Tibial artery (tissue), 4 donors: ENCODE results near the gene LEAP2.

Experiments used
- DNase-seq, 2 donors: peaks; one replicate each; pipeline ENCODE4 v3.0.0-alpha.2; 2019
- H3K27ac ChIP-seq, 2 donors: fragments of 200-600 bp; sonication (generic) in 1 of 2; 1 replicate in 1 of 2; 2 replicates in 1 of 2; pipeline ENCODE4 v1.5.1; 2018 to 2019; ENCODE audit warnings: mild to moderate bottlenecking in 1 of 2
- H3K27me3 ChIP-seq, 2 donors: fragments of 200-600 bp; sonication (generic) in 1 of 2; one replicate each; pipeline versions ENCODE4 v1.5.1 to v1.6.0; 2016 to 2019
- H3K36me3 ChIP-seq, 3 donors: fragments of 200-600 bp; sonication (generic) in 2 of 3; one replicate each; pipeline ENCODE4 v1.5.1; 2016 to 2019; ENCODE audit warnings: mild to moderate bottlenecking in 2 of 3
- H3K4me1 ChIP-seq, 4 donors: fragments of 200-600 bp; sonication (generic) in 2 of 4; 1 replicate in 3 of 4; 2 replicates in 1 of 4; pipeline ENCODE4 v1.5.1; 2016 to 2019
- H3K4me3 ChIP-seq, 2 donors: fragments of 200-600 bp; sonication (generic) in 1 of 2; 1 replicate in 1 of 2; 2 replicates in 1 of 2; pipeline ENCODE4 v1.5.1; 2018 to 2019; ENCODE audit warnings: mild to moderate bottlenecking in 2 of 2
- H3K9me3 ChIP-seq, 3 donors: fragments of 200-600 bp; sonication (generic) in 1 of 3; one replicate each; pipeline ENCODE4 v1.5.1; 2016 to 2019
- intact Hi-C: fragments of 100-400 bp; cut with DNase I; formaldehyde crosslinking; loops from one replicate; pipeline ENCODE4 v1.15.0; 2023; ENCODE audit warnings: low total_unique reads
- TF ChIP-seq, protein P1 (sequence below), 2 experiments: fragments of 200-600 bp in 1 of 2; fragments of 450-650 bp in 1 of 2; IDR thresholded peaks; one replicate each; pipeline ENCODE4 v1.5.1; 2017 to 2019; ENCODE audit warnings: antibody characterized with exemption in 2 of 2, mild to moderate bottlenecking in 1 of 2, moderate library complexity in 1 of 2

The LEAP2 gene

DNA sequence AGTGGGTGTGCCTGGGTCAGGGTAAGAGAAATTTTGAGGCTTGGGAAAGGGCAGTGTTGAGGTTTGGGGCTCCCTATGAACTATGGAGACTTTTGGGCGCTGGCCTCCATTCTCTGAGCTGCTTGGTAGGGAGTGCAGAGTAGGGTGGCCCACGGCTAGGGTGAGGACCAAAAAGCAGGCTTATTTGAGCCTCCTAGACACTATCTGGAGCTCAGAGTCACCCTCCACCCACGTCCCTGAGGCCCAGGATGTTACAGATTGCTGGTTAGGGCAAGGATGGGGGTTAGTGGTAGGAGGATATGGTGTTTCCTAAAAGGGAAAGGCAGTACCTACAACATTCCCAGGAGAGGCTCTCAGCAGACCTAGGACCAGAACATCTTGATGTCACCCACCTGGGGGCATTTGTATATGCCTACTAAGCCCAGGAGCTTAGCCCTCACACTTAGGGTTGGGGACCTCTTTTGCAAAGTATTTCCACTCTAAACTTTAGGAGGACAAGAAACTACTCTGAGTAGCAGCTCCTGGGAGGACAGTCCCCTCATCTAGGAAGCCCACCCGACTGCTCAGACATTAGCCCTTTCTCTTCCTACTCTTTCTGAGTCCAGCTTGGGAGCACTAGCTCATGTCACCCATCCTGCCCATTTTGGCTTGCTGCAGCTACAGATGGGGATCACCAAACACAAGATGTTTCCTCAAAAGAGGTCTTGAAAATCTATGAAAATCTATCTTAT is 45.4 kb upstream of the LEAP2 start:
- H3K27me3 ChIP-seq: peaks cover 0 to 7% of the 10 kb centered on the region in 2 donors
- H3K36me3 ChIP-seq: peaks cover 0 to 9% (median 0%) of the 10 kb centered on the region in 3 donors
- intact Hi-C loops: no loop called here
- no peak overlapping the region for H3K4me3 ChIP-seq
- H3K4me1 ChIP-seq: peaks cover 0 to 25% (median 17%) of the 10 kb centered on the region in 4 donors
- H3K27ac ChIP-seq: no peak overlapping the region
- TF ChIP-seq, protein P1, sequence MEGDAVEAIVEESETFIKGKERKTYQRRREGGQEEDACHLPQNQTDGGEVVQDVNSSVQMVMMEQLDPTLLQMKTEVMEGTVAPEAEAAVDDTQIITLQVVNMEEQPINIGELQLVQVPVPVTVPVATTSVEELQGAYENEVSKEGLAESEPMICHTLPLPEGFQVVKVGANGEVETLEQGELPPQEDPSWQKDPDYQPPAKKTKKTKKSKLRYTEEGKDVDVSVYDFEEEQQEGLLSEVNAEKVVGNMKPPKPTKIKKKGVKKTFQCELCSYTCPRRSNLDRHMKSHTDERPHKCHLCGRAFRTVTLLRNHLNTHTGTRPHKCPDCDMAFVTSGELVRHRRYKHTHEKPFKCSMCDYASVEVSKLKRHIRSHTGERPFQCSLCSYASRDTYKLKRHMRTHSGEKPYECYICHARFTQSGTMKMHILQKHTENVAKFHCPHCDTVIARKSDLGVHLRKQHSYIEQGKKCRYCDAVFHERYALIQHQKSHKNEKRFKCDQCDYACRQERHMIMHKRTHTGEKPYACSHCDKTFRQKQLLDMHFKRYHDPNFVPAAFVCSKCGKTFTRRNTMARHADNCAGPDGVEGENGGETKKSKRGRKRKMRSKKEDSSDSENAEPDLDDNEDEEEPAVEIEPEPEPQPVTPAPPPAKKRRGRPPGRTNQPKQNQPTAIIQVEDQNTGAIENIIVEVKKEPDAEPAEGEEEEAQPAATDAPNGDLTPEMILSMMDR (IDR thresholded peaks at IDR 0.05): no peak
- no peaks in the 10 kb centered on the region for H3K9me3 ChIP-seq
- DNase-seq: no peak

DNA sequence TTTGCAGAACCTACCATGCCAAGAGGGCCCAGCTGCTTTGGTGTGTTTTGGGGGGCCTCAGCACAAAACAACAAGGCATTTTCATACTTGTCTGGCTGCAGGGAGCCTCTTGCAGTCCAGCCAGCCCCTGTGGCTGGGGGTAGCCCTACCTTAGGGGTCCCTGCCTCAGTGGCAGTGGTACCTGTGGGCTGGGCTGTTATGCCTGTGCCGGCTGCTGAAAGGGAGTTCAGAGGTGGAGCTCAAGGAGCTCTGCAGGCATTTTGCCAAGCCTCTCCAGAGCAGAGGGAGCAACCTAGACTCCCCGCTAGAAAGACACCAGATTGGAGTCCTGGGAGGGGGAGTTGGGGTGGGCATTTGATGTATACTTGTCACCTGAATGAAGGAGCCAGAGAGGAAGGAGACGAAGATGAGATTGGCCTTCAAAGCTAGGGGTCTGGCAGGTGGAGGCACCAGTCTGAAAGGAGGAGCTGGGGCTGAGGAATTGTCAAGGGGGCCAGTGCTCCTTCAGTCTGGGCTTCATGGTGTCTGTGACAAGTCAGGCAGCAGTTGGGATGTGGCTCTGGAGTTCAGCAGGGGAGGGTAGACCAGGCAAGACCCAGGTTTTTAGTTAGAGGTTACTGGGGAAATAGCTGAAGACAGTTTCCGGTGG is 44.5 kb upstream of the LEAP2 start:
- no peaks in the 10 kb centered on the region for H3K9me3 ChIP-seq
- peaks cover 0 to 7% of the 10 kb centered on the region in 2 donors for H3K27me3 ChIP-seq
- peaks cover 0 to 9% (median 0%) of the 10 kb centered on the region in 3 donors for H3K36me3 ChIP-seq
- TF ChIP-seq, protein P1 (IDR thresholded peaks at IDR 0.05): no peak
- no peak for DNase-seq
- peaks cover 0 to 21% (median 13%) of the 10 kb centered on the region in 4 donors for H3K4me1 ChIP-seq
- intact Hi-C loops: no loop called here
- H3K4me3 ChIP-seq: peak overlapping the region in 1 of 2 donors; percentile 75
- no peak overlapping the region for H3K27ac ChIP-seq

DNA sequence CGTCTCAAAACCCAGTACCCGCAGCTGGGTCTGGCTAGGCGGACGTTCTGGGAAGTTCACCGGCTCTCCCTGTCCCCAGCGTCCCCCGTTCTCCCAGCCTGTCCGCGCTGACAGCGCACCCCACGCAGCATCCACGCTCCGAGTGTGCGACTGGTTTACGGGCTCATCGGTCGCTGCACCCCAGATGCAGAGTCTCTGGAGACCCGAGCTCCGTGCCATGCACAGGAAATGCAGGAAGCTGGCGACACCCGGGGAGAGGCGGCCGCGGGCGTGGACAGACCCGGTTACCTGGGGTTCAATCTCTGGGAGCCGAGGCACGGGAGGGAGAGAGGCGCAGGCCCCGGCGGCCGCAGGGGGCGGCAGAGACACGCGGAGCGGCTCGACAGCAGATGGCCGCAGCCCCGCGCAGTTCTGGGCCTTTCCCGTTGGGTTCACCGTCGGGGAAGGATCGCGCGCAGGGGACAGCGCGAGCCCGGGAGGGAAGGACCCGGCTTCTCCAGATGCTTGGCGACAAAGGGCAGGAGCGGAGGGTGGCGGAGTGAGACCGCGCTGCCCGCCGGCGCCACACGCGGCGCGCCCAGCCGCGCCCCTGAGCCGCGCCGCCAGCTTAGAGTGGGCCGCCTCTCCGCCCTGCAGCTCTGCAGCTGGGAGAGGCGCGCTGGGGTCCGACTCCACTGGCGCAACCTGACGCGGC is 43.6 kb upstream of the LEAP2 start:
- peaks cover 0 to 9% (median 0%) of the 10 kb centered on the region in 3 donors for H3K36me3 ChIP-seq
- intact Hi-C loops: no loop called here
- H3K9me3 ChIP-seq: no peaks in the 10 kb centered on the region
- H3K4me3 ChIP-seq: peak overlapping the region; percentile 67 to 75
- TF ChIP-seq, protein P1 (IDR thresholded peaks at IDR 0.05): peak; percentile 71 to 93
- H3K27me3 ChIP-seq: peaks cover 0 to 7% of the 10 kb centered on the region in 2 donors
- DNase-seq: peak; percentile 63 to 82
- H3K4me1 ChIP-seq: peaks cover 0 to 21% (median 13%) of the 10 kb centered on the region in 4 donors
- H3K27ac ChIP-seq: peak overlapping the region; percentile 42 to 51

DNA sequence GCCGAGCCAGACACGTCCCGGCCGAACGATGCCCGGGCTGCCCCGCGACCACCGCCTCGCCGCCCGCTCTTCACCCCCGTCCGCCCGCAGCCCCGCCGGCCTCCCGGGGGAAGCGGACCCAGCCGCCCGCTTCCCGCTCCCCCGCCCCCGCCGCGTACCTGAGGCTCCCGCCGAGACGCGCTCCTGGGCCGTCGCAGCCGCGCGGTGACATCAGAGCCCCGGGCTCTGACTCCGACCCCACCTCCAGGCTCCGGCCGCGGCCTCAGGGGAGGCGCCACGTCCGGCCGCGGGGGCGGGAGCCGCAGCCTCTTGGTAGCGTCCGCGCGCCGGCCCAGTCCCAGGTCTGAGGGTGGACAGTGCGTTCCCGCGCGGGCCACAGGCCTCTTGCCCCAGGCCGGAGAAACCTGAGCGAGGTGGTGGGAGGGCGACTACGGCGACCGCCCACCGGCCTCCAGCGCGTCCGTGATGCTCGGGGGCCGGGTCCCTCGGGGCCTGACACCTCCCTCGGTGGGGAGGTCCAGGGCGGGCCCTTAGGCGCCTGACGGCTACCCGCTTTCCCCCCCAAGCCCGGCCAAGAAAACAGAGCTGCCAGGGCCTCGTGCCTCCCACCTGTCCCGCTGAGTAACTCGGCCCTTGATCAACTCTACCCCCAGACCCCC is 42.9 kb upstream of the LEAP2 start, which contains the start of gene SHROOM1:
TSS of gene SHROOM1 (minus strand) at position 212 of the 659 bp plus-strand sequence. CDS start 4,507 bp downstream, outside the sequence.
- intact Hi-C loops: no loop called here
- peaks cover 0 to 7% of the 10 kb centered on the region in 2 donors for H3K27me3 ChIP-seq

More for the DNA sequence above, 42.9 kb upstream of the LEAP2 start, which contains the start of gene SHROOM1:
- peak in 1 of 2 donors; percentile 78 for DNase-seq
- peak within 1 kb of the TSS; percentile 42 to 51 for H3K27ac ChIP-seq
- peak within 1 kb of the TSS; percentile 67 to 75 for H3K4me3 ChIP-seq
- H3K9me3 ChIP-seq: no peaks in the 10 kb centered on the region
- peaks cover 0 to 3% (median 0%) of the 10 kb centered on the region in 3 donors for H3K36me3 ChIP-seq
- peaks cover 0 to 19% (median 13%) of the 10 kb centered on the region in 4 donors for H3K4me1 ChIP-seq
- TF ChIP-seq, protein P1 (IDR thresholded peaks at IDR 0.05): no peak
